Fibroblast of lung (primary cell): ENCODE results near the gene S100B. TPM values are rescaled to one million over a fixed set of nuclear protein-coding genes. Genes with fewer than 3 reads are reported as not detected.

Experiments
- DNase-seq, 2 donors: peaks; one replicate each; pipeline versions ENCODE4 v3.0.0 to v3.0.0-alpha.2; 2010; ENCODE audit warnings: low read depth in 2 of 2
- H2AFZ ChIP-seq: 2 replicates; pipeline ENCODE4 v1.5.1; 2012; ENCODE audit warnings: low read length, control low read depth, inconsistent platforms
- H3K27ac ChIP-seq: 2 replicates; pipeline ENCODE4 v1.5.1; 2011; ENCODE audit warnings: low read length, control low read depth; ENCODE audit not compliant: insufficient read depth
- H3K27me3 ChIP-seq: 2 replicates; pipeline ENCODE4 v1.5.1; 2011; ENCODE audit warnings: mild to moderate bottlenecking, low read length; ENCODE audit not compliant: control insufficient read depth, insufficient read depth
- H3K36me3 ChIP-seq: 2 replicates; pipeline ENCODE4 v1.5.1; 2011; ENCODE audit warnings: low read length; ENCODE audit not compliant: control insufficient read depth, insufficient read depth
- H3K4me1 ChIP-seq: 2 replicates; pipeline ENCODE4 v1.5.1; 2011; ENCODE audit warnings: low read length; ENCODE audit not compliant: control insufficient read depth, insufficient read depth; ENCODE audit errors: extremely low read depth
- H3K4me2 ChIP-seq: 2 replicates; pipeline ENCODE4 v1.5.1; 2011; ENCODE audit warnings: low read length, control low read depth; ENCODE audit not compliant: insufficient read depth; ENCODE audit errors: extremely low read depth
- H3K4me3 ChIP-seq, 4 experiments: fragments of 200-600 bp in 1 of 4; sonication (generic) in 1 of 4; replicated peaks in 1 of 4; 2 replicates each; pipeline ENCODE4 v1.5.1; 2011 to 2016; ENCODE audit warnings: low read length in 4 of 4, low read depth in 3 of 4, mild to moderate bottlenecking in 3 of 4, control low read depth in 2 of 4, inconsistent platforms in 1 of 4, mixed read lengths in 1 of 4; ENCODE audit not compliant: insufficient read depth in 1 of 4; ENCODE audit errors: control extremely low read depth in 1 of 4
- H3K79me2 ChIP-seq: 2 replicates; pipeline ENCODE4 v1.5.1; 2012; ENCODE audit warnings: mild to moderate bottlenecking, low read length, inconsistent platforms; ENCODE audit not compliant: control insufficient read depth, insufficient read depth
- H3K9ac ChIP-seq: 2 replicates; pipeline ENCODE4 v1.5.1; 2011; ENCODE audit warnings: mild to moderate bottlenecking, low read length, control low read depth; ENCODE audit not compliant: insufficient read depth
- H3K9me3 ChIP-seq: 2 replicates; pipeline ENCODE4 v1.5.1; 2012; ENCODE audit warnings: low read depth, low read length; ENCODE audit not compliant: control insufficient read depth, insufficient read depth
- H4K20me1 ChIP-seq: 2 replicates; pipeline ENCODE4 v1.5.1; 2011; ENCODE audit warnings: low read length; ENCODE audit not compliant: control insufficient read depth, insufficient read depth; ENCODE audit errors: extremely low read depth
- EZH2 ChIP-seq: IDR thresholded peaks from 2 replicates; pipeline ENCODE4 v1.5.1; 2012; ENCODE audit warnings: low read length, control low read depth, mild to moderate bottlenecking; ENCODE audit errors: missing control alignments
- polyA plus RNA-seq, 2 donors: library from polyadenylated mRNA; depleted of rRNA in 1 of 2; stranded (reverse) in 1 of 2; unstranded in 1 of 2; fragments of >200 nt; gene quantifications; 2 replicates each; pipeline ENCODE4 v1.2.1, GENCODE V29; 2011 to 2012; ENCODE audit warnings: missing spikeins in 1 of 2
- total RNA-seq: library from RNA; depleted of rRNA; stranded (reverse); fragments of >200 nt; gene quantifications from 2 replicates; pipeline ENCODE4 v1.2.1, GENCODE V29; 2014
- TF ChIP-seq, protein P1 (sequence below), 2 donors: IDR thresholded peaks in 1 of 2; conservative IDR thresholded peaks in 1 of 2; 1 replicate in 1 of 2; 2 replicates in 1 of 2; pipeline ENCODE4 v1.5.1; 2011 to 2012; ENCODE audit warnings: low read length in 2 of 2, control low read depth in 1 of 2, inconsistent platforms in 1 of 2, low read depth in 1 of 2, mild to moderate bottlenecking in 1 of 2

Gene S100B
- total and polyA plus RNA-seq, 2 donors (not counting 1 experiment from before 2014, with no cell fraction given), result 2.7 TPM; not detected in 1

DNA sequence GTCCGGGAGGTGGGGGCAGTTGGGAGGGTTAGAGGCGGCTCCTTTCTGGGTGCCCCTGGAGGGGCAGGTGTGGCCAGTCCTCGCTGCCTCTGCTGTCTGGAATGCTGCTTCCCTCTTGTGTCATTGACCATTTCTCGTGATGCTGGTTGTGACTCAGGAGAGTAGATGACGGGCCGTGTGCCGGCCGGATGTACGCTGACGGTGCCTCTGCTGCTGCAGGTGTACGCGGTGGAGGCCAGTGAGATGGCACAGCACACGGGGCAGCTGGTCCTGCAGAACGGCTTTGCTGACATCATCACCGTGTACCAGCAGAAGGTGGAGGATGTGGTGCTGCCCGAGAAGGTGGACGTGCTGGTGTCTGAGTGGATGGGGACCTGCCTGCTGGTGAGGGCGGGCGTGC is 44.5 kb upstream of the S100B start:
- no peak overlapping the region for H3K27ac ChIP-seq
- no peaks in the 10 kb centered on the region for H3K27me3 ChIP-seq
- no peaks in the 10 kb centered on the region for H3K4me1 ChIP-seq
- no peak overlapping the region for H3K4me2 ChIP-seq
- no peaks in the 10 kb centered on the region for H4K20me1 ChIP-seq
- no peak overlapping the region for H3K4me3 ChIP-seq
- no peaks in the 10 kb centered on the region for H3K9me3 ChIP-seq
- peaks cover 41% of the 10 kb centered on the region for H3K36me3 ChIP-seq
- H2AFZ ChIP-seq, result no peak overlapping the region
- peaks cover 31% of the 10 kb centered on the region for H3K79me2 ChIP-seq
- no peak for DNase-seq
- no peak overlapping the region for H3K9ac ChIP-seq
- TF ChIP-seq, protein P1, sequence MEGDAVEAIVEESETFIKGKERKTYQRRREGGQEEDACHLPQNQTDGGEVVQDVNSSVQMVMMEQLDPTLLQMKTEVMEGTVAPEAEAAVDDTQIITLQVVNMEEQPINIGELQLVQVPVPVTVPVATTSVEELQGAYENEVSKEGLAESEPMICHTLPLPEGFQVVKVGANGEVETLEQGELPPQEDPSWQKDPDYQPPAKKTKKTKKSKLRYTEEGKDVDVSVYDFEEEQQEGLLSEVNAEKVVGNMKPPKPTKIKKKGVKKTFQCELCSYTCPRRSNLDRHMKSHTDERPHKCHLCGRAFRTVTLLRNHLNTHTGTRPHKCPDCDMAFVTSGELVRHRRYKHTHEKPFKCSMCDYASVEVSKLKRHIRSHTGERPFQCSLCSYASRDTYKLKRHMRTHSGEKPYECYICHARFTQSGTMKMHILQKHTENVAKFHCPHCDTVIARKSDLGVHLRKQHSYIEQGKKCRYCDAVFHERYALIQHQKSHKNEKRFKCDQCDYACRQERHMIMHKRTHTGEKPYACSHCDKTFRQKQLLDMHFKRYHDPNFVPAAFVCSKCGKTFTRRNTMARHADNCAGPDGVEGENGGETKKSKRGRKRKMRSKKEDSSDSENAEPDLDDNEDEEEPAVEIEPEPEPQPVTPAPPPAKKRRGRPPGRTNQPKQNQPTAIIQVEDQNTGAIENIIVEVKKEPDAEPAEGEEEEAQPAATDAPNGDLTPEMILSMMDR (conservative IDR thresholded peaks at IDR 0.05 in 1 of 2, IDR thresholded peaks at IDR 0.05 in 1 of 2; ENCODE audit: low read depth in 1 of 2, low read length in 2 of 2), result no peak

GRCh38 chr21:46648539-46648938 is 43.7 kb upstream of the S100B start:
- no peaks in the 10 kb centered on the region for H3K27me3 ChIP-seq
- H3K4me1 ChIP-seq, result no peaks in the 10 kb centered on the region
- H3K36me3 ChIP-seq, result peaks cover 45% of the 10 kb centered on the region
- TF ChIP-seq EZH2, result no peak
- TF ChIP-seq, protein P1 (conservative IDR thresholded peaks at IDR 0.05 in 1 of 2, IDR thresholded peaks at IDR 0.05 in 1 of 2; ENCODE audit: low read depth in 1 of 2, low read length in 2 of 2), result no peak
- DNase-seq, result no peak
- peaks cover 32% of the 10 kb centered on the region for H3K79me2 ChIP-seq
- no peak overlapping the region for H3K9ac ChIP-seq
- no peak overlapping the region for H3K4me3 ChIP-seq
- H4K20me1 ChIP-seq, result no peaks in the 10 kb centered on the region
- H2AFZ ChIP-seq, result no peak overlapping the region
- no peaks in the 10 kb centered on the region for H3K9me3 ChIP-seq
- no peak overlapping the region for H3K27ac ChIP-seq
- H3K4me2 ChIP-seq, result no peak overlapping the region

DNA sequence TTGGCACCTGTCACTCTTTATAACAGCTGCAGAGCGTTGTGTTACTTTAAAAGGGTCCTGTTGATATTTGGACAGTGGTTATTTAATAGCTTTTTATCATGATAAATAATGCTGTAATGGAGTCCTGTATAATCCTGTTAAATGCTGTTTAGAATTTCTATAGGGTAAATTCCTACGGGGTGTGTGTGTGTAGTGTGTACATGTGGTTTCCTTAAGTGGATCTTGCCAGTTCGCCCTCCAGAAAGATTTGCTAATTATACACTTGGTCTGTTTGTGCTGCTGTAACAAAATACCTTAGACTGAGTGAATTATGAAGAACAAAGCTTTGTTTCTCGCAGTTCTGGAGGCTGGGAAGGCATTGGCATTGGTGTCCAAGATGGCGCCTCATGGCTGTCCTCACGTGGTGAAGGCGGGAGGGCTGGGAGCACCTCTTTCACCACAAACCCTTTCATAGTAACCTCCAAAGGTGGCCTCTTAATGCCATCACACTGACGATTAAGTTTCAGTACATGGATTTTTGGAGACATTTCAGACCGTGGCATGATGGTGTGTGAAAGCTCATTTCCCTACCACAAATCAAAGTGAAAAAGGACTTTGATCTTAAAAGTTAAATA is 41.8 kb upstream of the S100B start:
- Histone ChIP-seq H3K4me3 (no peak overlapping the region), H3K4me2 (no peak overlapping the region), H2AFZ (no peak overlapping the region), H3K27me3 (no peaks in the 10 kb centered on the region), H3K79me2 (peaks cover 34% of the 10 kb centered on the region), H4K20me1 (no peaks in the 10 kb centered on the region), H3K9ac (no peak overlapping the region), H3K36me3 (peaks cover 43% of the 10 kb centered on the region), H3K4me1 (no peaks in the 10 kb centered on the region), H3K27ac (no peak overlapping the region), H3K9me3 (no peaks in the 10 kb centered on the region)
- DNase-seq, result no peak
- TF ChIP-seq EZH2, result no peak
- TF ChIP-seq, protein P1 (conservative IDR thresholded peaks at IDR 0.05 in 1 of 2, IDR thresholded peaks at IDR 0.05 in 1 of 2; ENCODE audit: low read depth in 1 of 2, low read length in 2 of 2), result no peak
